GM12892 (cell line): ENCODE data around the gene CREB3.

Source experiments
- POLR2A ChIP-seq: IDR thresholded peaks from 2 replicates; pipeline ENCODE4 v1.6.1; 2011; ENCODE audit warnings: low read depth, low read length, control low read depth
- POLR2AphosphoS5 ChIP-seq: IDR thresholded peaks from 2 replicates; pipeline ENCODE4 v1.6.1; 2011; ENCODE audit warnings: low read depth, low read length, control low read depth

DNA sequence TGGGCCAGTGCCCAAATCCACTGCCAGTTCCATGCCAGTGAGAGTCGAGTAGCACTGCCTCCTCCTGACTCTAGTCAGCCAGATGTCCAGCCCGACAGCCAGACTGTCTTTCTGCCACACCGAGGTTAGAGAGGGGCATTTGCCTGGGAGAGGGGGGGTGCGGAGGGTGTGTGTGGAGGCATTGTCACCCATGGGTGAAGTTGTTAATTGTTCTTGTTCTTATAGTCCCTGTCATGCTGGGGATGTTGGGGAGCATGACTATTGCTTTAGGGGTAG, 17.7 kb downstream of the CREB3 start:
- no peak for TF ChIP-seq POLR2A
- TF ChIP-seq POLR2AphosphoS5, result no peak
